LNCAP (cell line): ENCODE results near the gene USP32.

Experiments used
- TF ChIP-seq, protein P1 (sequence below): fragments of 450-650 bp; IDR thresholded peaks from 2 replicates; pipeline ENCODE4 v1.5.1; 2017; ENCODE audit warnings: mild to moderate bottlenecking

Gene USP32

DNA sequence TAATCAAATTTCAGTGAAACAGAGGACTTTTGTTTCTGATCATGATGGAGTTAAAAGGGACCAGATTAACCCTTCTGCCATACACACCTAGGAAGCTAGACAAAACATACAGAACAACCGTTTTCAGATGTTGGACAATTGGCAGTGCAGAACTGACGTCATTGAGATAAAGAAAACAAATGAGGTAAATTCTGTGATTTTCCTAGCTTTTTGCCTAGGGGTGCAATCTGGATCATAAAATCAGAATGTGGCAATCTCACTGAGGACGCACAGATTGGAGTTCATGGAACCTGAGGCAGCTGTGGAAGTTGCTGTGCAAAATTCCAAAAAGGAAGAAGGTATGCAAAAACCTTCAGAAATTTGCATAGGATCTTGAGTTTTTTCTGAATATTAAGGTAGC, 15.0 kb upstream of the USP32 start:
- TF ChIP-seq, protein P1, sequence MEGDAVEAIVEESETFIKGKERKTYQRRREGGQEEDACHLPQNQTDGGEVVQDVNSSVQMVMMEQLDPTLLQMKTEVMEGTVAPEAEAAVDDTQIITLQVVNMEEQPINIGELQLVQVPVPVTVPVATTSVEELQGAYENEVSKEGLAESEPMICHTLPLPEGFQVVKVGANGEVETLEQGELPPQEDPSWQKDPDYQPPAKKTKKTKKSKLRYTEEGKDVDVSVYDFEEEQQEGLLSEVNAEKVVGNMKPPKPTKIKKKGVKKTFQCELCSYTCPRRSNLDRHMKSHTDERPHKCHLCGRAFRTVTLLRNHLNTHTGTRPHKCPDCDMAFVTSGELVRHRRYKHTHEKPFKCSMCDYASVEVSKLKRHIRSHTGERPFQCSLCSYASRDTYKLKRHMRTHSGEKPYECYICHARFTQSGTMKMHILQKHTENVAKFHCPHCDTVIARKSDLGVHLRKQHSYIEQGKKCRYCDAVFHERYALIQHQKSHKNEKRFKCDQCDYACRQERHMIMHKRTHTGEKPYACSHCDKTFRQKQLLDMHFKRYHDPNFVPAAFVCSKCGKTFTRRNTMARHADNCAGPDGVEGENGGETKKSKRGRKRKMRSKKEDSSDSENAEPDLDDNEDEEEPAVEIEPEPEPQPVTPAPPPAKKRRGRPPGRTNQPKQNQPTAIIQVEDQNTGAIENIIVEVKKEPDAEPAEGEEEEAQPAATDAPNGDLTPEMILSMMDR, result no peak

DNA sequence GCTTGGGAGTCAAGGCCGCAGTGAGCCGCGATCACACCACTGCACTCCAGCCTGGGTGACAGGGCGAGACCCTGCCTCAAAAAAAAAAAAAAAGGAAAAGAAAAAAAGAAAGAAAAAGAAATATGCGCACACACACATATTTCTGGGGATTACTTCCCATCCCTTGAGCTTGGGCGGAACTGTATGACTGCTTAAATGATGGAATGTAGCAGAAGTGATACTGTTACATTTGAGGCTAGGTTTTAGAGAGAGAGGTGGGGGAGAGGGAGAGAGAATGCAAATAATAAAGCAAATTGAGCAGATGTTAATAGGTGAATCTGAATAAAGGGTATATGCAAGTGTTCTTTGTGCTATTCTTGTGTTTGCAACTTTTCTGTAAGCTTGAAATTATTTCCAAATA, 12.0 kb upstream of the USP32 start:
- TF ChIP-seq, protein P1, result no peak

DNA sequence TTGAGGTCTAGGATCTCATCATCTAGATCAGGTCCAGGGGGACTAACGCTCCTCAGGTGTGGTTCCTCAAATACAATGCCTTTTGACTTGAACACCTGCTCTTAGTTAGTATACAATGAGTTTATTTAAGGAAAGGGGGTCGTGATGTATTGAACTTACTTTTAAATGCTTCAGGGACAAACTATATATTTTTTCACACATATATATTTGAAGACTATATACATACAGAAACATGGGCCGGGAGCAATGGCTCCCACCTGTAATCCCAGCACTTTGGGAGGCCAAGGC, 11.5 kb upstream of the USP32 start:
- TF ChIP-seq, protein P1, result no peak

DNA sequence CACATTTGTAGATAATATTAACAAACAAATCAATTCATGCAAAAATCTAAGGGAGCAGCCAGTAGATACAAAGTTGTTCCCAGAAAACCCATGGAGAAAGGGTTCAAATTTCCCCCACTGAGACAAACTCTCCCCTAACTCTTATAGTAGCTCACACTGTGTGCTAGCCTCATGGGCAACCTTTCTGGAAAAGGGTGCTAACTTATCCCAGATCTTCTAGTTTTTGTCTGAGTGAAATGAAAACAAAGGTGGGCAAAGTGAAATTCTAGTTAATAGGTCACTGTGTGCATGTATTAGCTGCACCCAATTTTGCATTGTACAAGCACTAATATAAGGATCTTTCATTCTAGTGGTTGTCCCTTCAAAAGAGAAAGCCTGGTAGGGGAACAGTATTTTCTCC, 9.9 kb upstream of the USP32 start:
- TF ChIP-seq, protein P1, result no peak

DNA sequence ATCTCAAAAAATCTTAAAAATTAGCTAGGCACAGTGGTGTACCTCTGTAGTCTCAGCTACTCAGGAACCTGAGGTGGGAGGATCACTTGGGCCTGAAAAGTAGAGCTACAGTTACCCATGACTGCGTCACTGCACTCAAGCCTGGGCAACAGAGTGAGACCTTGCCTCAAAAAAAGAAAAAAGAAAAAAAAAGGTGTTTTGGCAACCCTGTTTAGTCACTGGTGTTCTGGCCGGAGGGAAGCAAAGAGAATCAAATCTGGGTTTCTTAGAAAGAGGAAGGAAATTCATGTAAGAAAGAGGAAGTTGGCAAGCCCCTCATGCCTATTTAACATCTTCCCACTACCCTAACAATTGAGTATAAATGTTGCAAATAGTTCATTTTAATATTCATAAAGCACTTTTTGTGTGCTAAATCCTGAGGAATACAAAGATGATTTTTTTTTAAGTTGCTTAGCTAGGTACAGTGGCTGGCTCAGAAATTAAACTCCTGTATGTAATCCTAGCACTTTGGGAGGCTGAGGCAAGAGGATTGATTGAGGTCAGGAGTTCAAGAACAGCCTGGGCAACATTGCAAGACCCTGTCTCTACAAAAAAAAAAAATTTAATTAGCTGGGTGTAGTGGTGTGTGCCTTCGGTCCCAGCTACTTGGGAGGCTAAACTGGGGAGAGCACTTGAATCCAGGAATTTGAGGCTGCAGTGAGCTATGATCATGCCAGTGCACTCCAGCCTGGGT, 6.5 kb upstream of the USP32 start:
- TF ChIP-seq, protein P1, result no peak

DNA sequence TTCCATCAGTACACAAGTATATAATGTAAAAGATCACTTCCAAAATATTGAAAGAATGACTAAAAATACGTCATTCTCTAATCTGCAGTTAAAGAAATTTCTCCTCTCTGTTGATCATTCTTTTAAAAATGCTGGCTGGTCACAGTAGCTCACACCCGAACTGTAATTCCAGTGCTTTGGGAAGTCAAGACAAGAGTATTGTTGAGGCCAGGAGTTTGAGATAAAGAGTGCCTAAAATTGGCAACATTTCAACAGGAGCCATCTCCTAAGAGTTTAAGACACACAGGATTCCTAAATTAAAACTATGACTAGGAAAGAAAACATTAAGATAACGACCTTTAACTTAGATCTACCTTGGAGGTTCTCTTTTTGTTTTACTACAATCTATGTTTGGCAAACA, 4.5 kb upstream of the USP32 start:
- TF ChIP-seq, protein P1, result no peak

DNA sequence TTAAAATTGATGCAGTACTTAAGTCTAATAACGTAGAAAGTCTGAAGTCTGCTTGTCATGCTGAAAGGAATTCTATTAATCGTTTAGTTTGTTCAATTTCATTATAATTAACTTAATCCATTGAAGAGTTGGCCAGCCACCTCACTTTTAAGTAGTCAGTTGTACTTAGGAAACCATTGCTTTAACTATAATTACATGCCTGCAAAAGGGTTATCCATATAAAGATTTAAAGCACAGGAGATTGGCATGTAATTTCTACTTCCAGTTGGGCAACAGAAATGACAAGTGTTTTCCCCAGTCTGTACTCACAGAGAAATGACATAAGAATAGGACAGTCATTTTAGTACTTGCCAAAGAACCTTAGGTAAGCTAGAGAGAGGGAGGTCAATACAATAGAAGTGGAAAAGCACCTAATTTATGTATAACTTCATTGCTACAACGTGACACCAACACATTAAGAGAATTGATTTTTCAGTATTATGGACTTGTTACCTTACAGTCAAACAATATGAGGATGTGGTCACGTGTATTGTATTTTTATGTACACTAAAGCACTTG, 3.7 kb upstream of the USP32 start:
- TF ChIP-seq, protein P1, result no peak
